HepG2 (cell line): Measurements from ENCODE around the gene PARP1.

Experiments
- EZH2 ChIP-seq: conservative IDR thresholded peaks from 2 replicates; pipeline ENCODE4 v1.6.1; 2012; ENCODE audit warnings: mild to moderate bottlenecking, low read depth, low read length, moderate library complexity
- FOSL2 ChIP-seq: sonication (generic); formaldehyde crosslinking; IDR thresholded peaks from 2 replicates; pipeline ENCODE4 v1.4.0; 2020; ENCODE audit warnings: missing genetic modification reagents
- GLI4 ChIP-seq: sonication (generic); formaldehyde crosslinking; IDR thresholded peaks from 2 replicates; pipeline ENCODE4 v1.5.1; 2020; ENCODE audit warnings: missing genetic modification reagents, mild to moderate bottlenecking, moderate library complexity, borderline replicate concordance
- HDAC6 ChIP-seq: fragments of 200-600 bp; sonication (generic); IDR thresholded peaks from 2 replicates; pipeline ENCODE4 v1.7.0; 2017; ENCODE audit warnings: mild to moderate bottlenecking, antibody characterized with exemption, low read length, low read depth
- MAFG ChIP-seq: sonication (generic); formaldehyde crosslinking; IDR thresholded peaks from 2 replicates; pipeline ENCODE4 v1.5.1; 2020; ENCODE audit warnings: mild to moderate bottlenecking, missing genetic modification reagents
- PCBP1 ChIP-seq: fragments of 200-400 bp; formaldehyde crosslinking; IDR thresholded peaks from 2 replicates; pipeline ENCODE4 v1.6.1; 2017; ENCODE audit warnings: mild to moderate bottlenecking, low read depth, low read length, borderline replicate concordance
- SAFB2 ChIP-seq: sonication (generic); formaldehyde crosslinking; IDR thresholded peaks from 2 replicates; pipeline ENCODE4 v1.5.1; 2020; ENCODE audit warnings: missing genetic modification reagents, low read depth, mild to moderate bottlenecking, borderline replicate concordance
- SP1 ChIP-seq, 2 experiments: fragments of 450-650 bp in 1 of 2; sonication (generic) in 1 of 2; formaldehyde crosslinking in 1 of 2; IDR thresholded peaks; 2 replicates each; pipeline versions ENCODE4 v1.4.0 to v1.6.1; 2016 to 2020; ENCODE audit warnings: missing genetic modification reagents in 1 of 2
- ZNF329 ChIP-seq: sonication (generic); formaldehyde crosslinking; IDR thresholded peaks from 2 replicates; pipeline ENCODE4 v1.9.0; 2021; ENCODE audit warnings: low read depth, mild to moderate bottlenecking, missing genetic modification reagents
- ZSCAN9 ChIP-seq: IDR thresholded peaks from 2 replicates; pipeline ENCODE4 v1.6.1; 2016; ENCODE audit warnings: borderline replicate concordance
- TF ChIP-seq, protein P1 (sequence below): sonication (generic); formaldehyde crosslinking; IDR thresholded peaks from 2 replicates; pipeline ENCODE4 v1.4.0; 2020; ENCODE audit warnings: missing genetic modification reagents
- TF ChIP-seq, protein P2 (sequence below): sonication (generic); formaldehyde crosslinking; IDR thresholded peaks from 2 replicates; pipeline ENCODE4 v1.5.0; 2020; ENCODE audit warnings: mild to moderate bottlenecking, missing genetic modification reagents, moderate library complexity
- TF ChIP-seq, protein P3 (sequence below): sonication (generic); formaldehyde crosslinking; IDR thresholded peaks from 2 replicates; pipeline ENCODE4 v1.8.0; 2022; ENCODE audit warnings: missing genetic modification reagents, mild to moderate bottlenecking, borderline replicate concordance
- TF ChIP-seq, protein P4 (sequence below): sonication (generic); formaldehyde crosslinking; IDR thresholded peaks from 2 replicates; pipeline ENCODE4 v1.8.0; 2022; ENCODE audit warnings: low read depth, missing genetic modification reagents

DNA sequence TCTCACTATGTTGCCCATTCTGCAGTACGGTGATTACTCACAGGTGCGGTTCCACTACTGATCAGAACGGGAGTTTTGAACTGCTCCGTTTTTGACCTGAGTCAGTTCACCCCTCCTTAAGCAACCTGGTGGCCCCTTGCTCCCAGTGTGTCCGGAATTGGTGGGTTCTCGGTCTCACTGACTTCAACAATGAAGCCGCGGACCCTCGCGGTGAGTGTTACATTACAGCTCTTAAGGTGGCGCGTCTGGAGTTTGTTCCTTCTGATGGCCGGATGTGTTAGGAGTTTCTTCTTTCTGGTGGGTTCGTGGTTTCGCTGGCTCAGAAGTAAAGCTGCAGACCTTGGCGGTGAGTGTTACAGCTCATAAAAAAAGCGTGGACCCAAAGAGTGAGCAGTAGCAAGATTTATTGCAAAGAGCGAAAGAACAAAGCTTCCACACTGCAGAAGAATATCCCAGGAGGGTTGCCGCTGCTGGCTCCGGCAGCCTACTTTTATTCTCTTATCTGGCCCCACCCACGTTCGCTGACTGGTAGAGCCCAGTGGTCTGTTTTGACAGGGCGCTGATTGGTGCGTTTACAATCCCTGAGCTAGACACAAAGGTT lies 17.6 kb upstream of the PARP1 start:
- TF ChIP-seq SP1 (IDR thresholded peaks at IDR 0.05) (no peak), SP1 (CRISPR knock-in tag; IDR thresholded peaks at IDR 0.05) (no peak), SAFB2 (CRISPR knock-in tag) (no peak), FOSL2 (no peak), MAFG (CRISPR knock-in tag) (no peak), ZNF329 (no peak), GLI4 (no peak), HDAC6 (no peak), EZH2 (no peak), PCBP1 (no peak), ZSCAN9 (no peak)
- TF ChIP-seq, protein P1, sequence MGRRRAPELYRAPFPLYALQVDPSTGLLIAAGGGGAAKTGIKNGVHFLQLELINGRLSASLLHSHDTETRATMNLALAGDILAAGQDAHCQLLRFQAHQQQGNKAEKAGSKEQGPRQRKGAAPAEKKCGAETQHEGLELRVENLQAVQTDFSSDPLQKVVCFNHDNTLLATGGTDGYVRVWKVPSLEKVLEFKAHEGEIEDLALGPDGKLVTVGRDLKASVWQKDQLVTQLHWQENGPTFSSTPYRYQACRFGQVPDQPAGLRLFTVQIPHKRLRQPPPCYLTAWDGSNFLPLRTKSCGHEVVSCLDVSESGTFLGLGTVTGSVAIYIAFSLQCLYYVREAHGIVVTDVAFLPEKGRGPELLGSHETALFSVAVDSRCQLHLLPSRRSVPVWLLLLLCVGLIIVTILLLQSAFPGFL (CRISPR knock-in tag) = no peak
- TF ChIP-seq, protein P2, sequence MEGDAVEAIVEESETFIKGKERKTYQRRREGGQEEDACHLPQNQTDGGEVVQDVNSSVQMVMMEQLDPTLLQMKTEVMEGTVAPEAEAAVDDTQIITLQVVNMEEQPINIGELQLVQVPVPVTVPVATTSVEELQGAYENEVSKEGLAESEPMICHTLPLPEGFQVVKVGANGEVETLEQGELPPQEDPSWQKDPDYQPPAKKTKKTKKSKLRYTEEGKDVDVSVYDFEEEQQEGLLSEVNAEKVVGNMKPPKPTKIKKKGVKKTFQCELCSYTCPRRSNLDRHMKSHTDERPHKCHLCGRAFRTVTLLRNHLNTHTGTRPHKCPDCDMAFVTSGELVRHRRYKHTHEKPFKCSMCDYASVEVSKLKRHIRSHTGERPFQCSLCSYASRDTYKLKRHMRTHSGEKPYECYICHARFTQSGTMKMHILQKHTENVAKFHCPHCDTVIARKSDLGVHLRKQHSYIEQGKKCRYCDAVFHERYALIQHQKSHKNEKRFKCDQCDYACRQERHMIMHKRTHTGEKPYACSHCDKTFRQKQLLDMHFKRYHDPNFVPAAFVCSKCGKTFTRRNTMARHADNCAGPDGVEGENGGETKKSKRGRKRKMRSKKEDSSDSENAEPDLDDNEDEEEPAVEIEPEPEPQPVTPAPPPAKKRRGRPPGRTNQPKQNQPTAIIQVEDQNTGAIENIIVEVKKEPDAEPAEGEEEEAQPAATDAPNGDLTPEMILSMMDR (CRISPR knock-in tag) = no peak
- TF ChIP-seq, protein P3, sequence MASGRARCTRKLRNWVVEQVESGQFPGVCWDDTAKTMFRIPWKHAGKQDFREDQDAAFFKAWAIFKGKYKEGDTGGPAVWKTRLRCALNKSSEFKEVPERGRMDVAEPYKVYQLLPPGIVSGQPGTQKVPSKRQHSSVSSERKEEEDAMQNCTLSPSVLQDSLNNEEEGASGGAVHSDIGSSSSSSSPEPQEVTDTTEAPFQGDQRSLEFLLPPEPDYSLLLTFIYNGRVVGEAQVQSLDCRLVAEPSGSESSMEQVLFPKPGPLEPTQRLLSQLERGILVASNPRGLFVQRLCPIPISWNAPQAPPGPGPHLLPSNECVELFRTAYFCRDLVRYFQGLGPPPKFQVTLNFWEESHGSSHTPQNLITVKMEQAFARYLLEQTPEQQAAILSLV = no peak
- TF ChIP-seq, protein P4, sequence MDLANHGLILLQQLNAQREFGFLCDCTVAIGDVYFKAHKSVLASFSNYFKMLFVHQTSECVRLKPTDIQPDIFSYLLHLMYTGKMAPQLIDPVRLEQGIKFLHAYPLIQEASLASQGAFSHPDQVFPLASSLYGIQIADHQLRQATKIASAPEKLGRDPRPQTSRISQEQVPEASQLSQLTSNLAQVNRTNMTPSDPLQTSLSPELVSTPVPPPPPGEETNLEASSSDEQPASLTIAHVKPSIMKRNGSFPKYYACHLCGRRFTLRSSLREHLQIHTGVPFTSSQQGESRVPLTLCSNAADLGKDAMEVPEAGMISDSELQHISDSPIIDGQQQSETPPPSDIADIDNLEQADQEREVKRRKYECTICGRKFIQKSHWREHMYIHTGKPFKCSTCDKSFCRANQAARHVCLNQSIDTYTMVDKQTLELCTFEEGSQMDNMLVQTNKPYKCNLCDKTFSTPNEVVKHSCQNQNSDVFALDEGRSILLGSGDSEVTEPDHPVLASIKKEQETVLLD = no peak
